HEK293 (cell line): Measurements from ENCODE around the gene MMRN2.

Experiments
- GFI1B ChIP-seq: fragments of 450-650 bp; formaldehyde crosslinking; IDR thresholded peaks from 2 replicates; pipeline ENCODE4 v1.5.1; 2016; ENCODE audit warnings: missing biosample characterization, missing genetic modification characterization
- PRDM4 ChIP-seq: fragments of 450-650 bp; formaldehyde crosslinking; IDR thresholded peaks from 2 replicates; pipeline ENCODE4 v1.5.1; 2017; ENCODE audit warnings: missing biosample characterization, missing genetic modification characterization
- SETDB1 ChIP-seq: IDR thresholded peaks from one replicate; pipeline ENCODE4 v1.6.1; 2017; ENCODE audit warnings: mild to moderate bottlenecking, low read length, moderate library complexity, mixed read lengths; ENCODE audit not compliant: insufficient read length
- ZBTB11 ChIP-seq: fragments of 450-650 bp; formaldehyde crosslinking; conservative IDR thresholded peaks from 2 replicates; pipeline ENCODE4 v1.5.1; 2016; ENCODE audit warnings: low read depth, missing biosample characterization, missing genetic modification characterization
- ZBTB26 ChIP-seq: fragments of 450-650 bp; formaldehyde crosslinking; optimal IDR thresholded peaks from 2 replicates; pipeline ENCODE3; 2016; ENCODE audit warnings: missing biosample characterization, mild to moderate bottlenecking, missing genetic modification characterization
- ZFP41 ChIP-seq: fragments of 450-650 bp; formaldehyde crosslinking; IDR thresholded peaks from 2 replicates; pipeline ENCODE4 v1.5.1; 2016; ENCODE audit warnings: missing biosample characterization, missing genetic modification characterization, borderline replicate concordance
- ZNF10 ChIP-seq: fragments of 450-650 bp; formaldehyde crosslinking; IDR thresholded peaks from 2 replicates; pipeline ENCODE4 v1.5.1; 2017; ENCODE audit warnings: missing biosample characterization, missing genetic modification characterization
- ZNF184 ChIP-seq: fragments of 450-650 bp; IDR thresholded peaks from 2 replicates; pipeline ENCODE4 v1.5.1; 2018; ENCODE audit warnings: missing biosample characterization, mild to moderate bottlenecking, missing genetic modification characterization
- ZNF221 ChIP-seq: fragments of 450-650 bp; formaldehyde crosslinking; IDR thresholded peaks from 2 replicates; pipeline ENCODE4 v1.5.1; 2017; ENCODE audit warnings: missing biosample characterization, missing genetic modification characterization, borderline replicate concordance
- ZNF266 ChIP-seq: fragments of 450-650 bp; formaldehyde crosslinking; IDR thresholded peaks from 2 replicates; pipeline ENCODE4 v1.5.1; 2016; ENCODE audit warnings: missing biosample characterization, missing genetic modification characterization, low read depth
- ZNF280C ChIP-seq: fragments of 450-650 bp; formaldehyde crosslinking; IDR thresholded peaks from 2 replicates; pipeline ENCODE4 v1.5.1; 2016; ENCODE audit warnings: missing biosample characterization, missing genetic modification characterization
- ZNF280D ChIP-seq: fragments of 450-650 bp; formaldehyde crosslinking; IDR thresholded peaks from 2 replicates; pipeline ENCODE4 v1.5.1; 2016; ENCODE audit warnings: missing biosample characterization, missing genetic modification characterization
- ZNF398 ChIP-seq: fragments of 450-650 bp; formaldehyde crosslinking; IDR thresholded peaks from 2 replicates; pipeline ENCODE4 v1.5.1; 2017; ENCODE audit warnings: missing biosample characterization, missing genetic modification characterization
- ZNF530 ChIP-seq: fragments of 450-650 bp; formaldehyde crosslinking; IDR thresholded peaks from 2 replicates; pipeline ENCODE4 v1.5.1; 2016; ENCODE audit warnings: low read depth, missing biosample characterization, missing genetic modification characterization
- ZNF560 ChIP-seq: fragments of 450-650 bp; formaldehyde crosslinking; IDR thresholded peaks from 2 replicates; pipeline ENCODE4 v1.5.1; 2017; ENCODE audit warnings: missing biosample characterization, missing genetic modification characterization, borderline replicate concordance
- ZNF580 ChIP-seq: fragments of 450-650 bp; formaldehyde crosslinking; IDR thresholded peaks from 2 replicates; pipeline ENCODE4 v1.5.1; 2016; ENCODE audit warnings: missing biosample characterization, missing genetic modification characterization
- ZNF623 ChIP-seq: fragments of 450-650 bp; formaldehyde crosslinking; IDR thresholded peaks from 2 replicates; pipeline ENCODE4 v1.5.1; 2016; ENCODE audit warnings: missing biosample characterization, missing genetic modification characterization
- ZNF664 ChIP-seq: fragments of 450-650 bp; formaldehyde crosslinking; IDR thresholded peaks from 2 replicates; pipeline ENCODE4 v1.5.1; 2016; ENCODE audit warnings: missing biosample characterization, missing genetic modification characterization
- ZNF692 ChIP-seq: fragments of 450-650 bp; formaldehyde crosslinking; IDR thresholded peaks from 2 replicates; pipeline ENCODE4 v1.5.1; 2016; ENCODE audit warnings: missing biosample characterization, missing genetic modification characterization
- ZNF792 ChIP-seq: fragments of 450-650 bp; formaldehyde crosslinking; IDR thresholded peaks from 2 replicates; pipeline ENCODE4 v1.5.1; 2016; ENCODE audit warnings: missing biosample characterization, missing genetic modification characterization
- ZNF843 ChIP-seq: fragments of 450-650 bp; formaldehyde crosslinking; IDR thresholded peaks from 2 replicates; pipeline ENCODE4 v1.5.1; 2016; ENCODE audit warnings: missing biosample characterization, missing genetic modification characterization
- ZSCAN16 ChIP-seq: fragments of 450-650 bp; formaldehyde crosslinking; IDR thresholded peaks from 2 replicates; pipeline ENCODE4 v1.5.1; 2016; ENCODE audit warnings: missing biosample characterization, missing genetic modification characterization

Gene MMRN2

GRCh38 chr10:86988520-86988919 lies 31.1 kb upstream of the MMRN2 start (continued):
- no peak for TF ChIP-seq ZBTB11 (tag by site-specific recombination)
- 0 out of 2 replicates have a peak, but pooled peaks have one; percentile 45 for TF ChIP-seq ZNF580 (tag by site-specific recombination)
- no peak for TF ChIP-seq ZSCAN16 (tag by site-specific recombination)
- no peak for TF ChIP-seq SETDB1
- no peak for TF ChIP-seq ZNF221 (tag by site-specific recombination)
- TF ChIP-seq ZNF692: no peak
- no peak for TF ChIP-seq ZNF266 (tag by site-specific recombination)
- no peak for TF ChIP-seq ZNF623 (tag by site-specific recombination)
- no peak for TF ChIP-seq ZFP41 (tag by site-specific recombination)
- TF ChIP-seq ZNF792 (tag by site-specific recombination): no peak
- no peak for TF ChIP-seq ZBTB26 (tag by site-specific recombination)
- no peak for TF ChIP-seq ZNF280C (tag by site-specific recombination)
- TF ChIP-seq ZNF184: no peak
- no peak for TF ChIP-seq ZNF664 (tag by site-specific recombination)
- peak; percentile 82 for TF ChIP-seq ZNF843
- no peak for TF ChIP-seq ZNF280D (tag by site-specific recombination)
- no peak for TF ChIP-seq ZNF530
- TF ChIP-seq ZNF398 (tag by site-specific recombination): no peak
- TF ChIP-seq PRDM4: no peak
- no peak for TF ChIP-seq ZNF10
- peak; percentile 76 for TF ChIP-seq GFI1B
- TF ChIP-seq ZNF560 (tag by site-specific recombination): no peak
